ENCODE data around the gene IFRD2.
"Not testable (repeated sequence)": the region's sequence is repeated elsewhere in the genome, so short reads cannot be mapped to it uniquely, and the experiment has no call there.

IFRD2 gene

GRCh38 chr3:50299929-50300680 lies 7.9 kb upstream of the IFRD2 start:
- no peak for DNase-seq

- DNase-seq = no peak
Observed at GRCh38 chr3:50299638-50299928, 7.4 kb upstream of the IFRD2 start.

GRCh38 chr3:50298836-50299637 lies 6.8 kb upstream of the IFRD2 start, which contains the start of the genes HYAL3 and NAA80:
HYAL3 (minus strand) TSS chr3:50299405; CDS start chr3:50295602, 3,803 bp downstream.
NAA80 (minus strand) TSS chr3:50299405; CDS start chr3:50297463, 1,942 bp downstream.
- peak; percentile 84 for DNase-seq

GRCh38 chr3:50297896-50298725 lies 5.9 kb upstream of the IFRD2 start:
- DNase-seq = no peak

- DNase-seq = no peak
Observed at GRCh38 chr3:50297384-50297775, 5.2 kb upstream of the IFRD2 start.

GRCh38 chr3:50296721-50297383 lies 4.6 kb upstream of the IFRD2 start:
- no peak for DNase-seq

- DNase-seq = no peak
Observed at GRCh38 chr3:50295553-50296431, 3.6 kb upstream of the IFRD2 start.

- no peak for DNase-seq
Observed at GRCh38 chr3:50294492-50295403, 2.5 kb upstream of the IFRD2 start.

GRCh38 chr3:50294089-50294488 lies 1.9 kb upstream of the IFRD2 start:
- no peak for DNase-seq

- DNase-seq = no peak
Observed at GRCh38 chr3:50293079-50293801, 1.0 kb upstream of the IFRD2 start.

GRCh38 chr3:50290161-50290641 lies 2.0 kb downstream of the IFRD2 start:
- DNase-seq = no peak

- DNase-seq = no peak
Observed at GRCh38 chr3:50289130-50289529, 3.1 kb downstream of the IFRD2 start.

GRCh38 chr3:50288387-50289007 lies 3.7 kb downstream of the IFRD2 start:
- no peak for DNase-seq

- DNase-seq = no peak
Observed at GRCh38 chr3:50287262-50287661, 5.0 kb downstream of the IFRD2 start.

GRCh38 chr3:50286322-50287227 lies 5.7 kb downstream of the IFRD2 start:
- no peak for DNase-seq

- DNase-seq = not testable (repeated sequence)
Observed at GRCh38 chr3:50284121-50284520, 8.1 kb downstream of the IFRD2 start.

GRCh38 chr3:50279255-50280016 lies 12.8 kb downstream of the IFRD2 start:
- no peak for DNase-seq

- DNase-seq = no peak
Observed at GRCh38 chr3:50278880-50279224, 13.4 kb downstream of the IFRD2 start, which contains the start of gene LSMEM2. LSMEM2 (plus strand) TSS chr3:50279087; CDS start chr3:50279114, 27 bp downstream.

Data from NCI-H774 (cell line).